IPS-NIHi7 (cell line): ENCODE measurements around the gene VGLL4.

ENCODE experiments used
- DNase-seq: peaks from one replicate; pipeline ENCODE4 v3.0.0; 2012; ENCODE audit warnings: mixed read lengths; ENCODE audit errors: extremely low spot score

Gene VGLL4

DNA sequence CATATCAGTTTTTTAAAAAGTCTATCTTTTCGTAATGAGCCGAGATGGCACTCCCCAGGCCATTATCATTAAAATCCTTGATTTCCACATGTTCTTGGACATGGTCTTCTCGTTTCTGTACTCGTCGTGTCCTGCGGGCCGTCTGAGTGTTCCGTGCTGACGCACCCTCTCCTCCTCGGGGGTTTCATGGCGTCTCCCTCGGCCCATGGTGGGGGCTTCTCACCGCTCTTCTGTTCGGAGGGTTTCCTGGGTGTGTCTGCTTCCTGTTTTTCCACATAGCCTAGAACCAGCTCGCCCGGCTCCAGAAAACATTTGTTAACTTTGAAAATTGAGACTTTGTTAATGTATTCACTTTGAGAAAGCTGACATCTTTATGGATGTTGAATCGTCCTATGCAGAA, 92.7 kb downstream of the VGLL4 start:
- DNase-seq: no peak

DNA sequence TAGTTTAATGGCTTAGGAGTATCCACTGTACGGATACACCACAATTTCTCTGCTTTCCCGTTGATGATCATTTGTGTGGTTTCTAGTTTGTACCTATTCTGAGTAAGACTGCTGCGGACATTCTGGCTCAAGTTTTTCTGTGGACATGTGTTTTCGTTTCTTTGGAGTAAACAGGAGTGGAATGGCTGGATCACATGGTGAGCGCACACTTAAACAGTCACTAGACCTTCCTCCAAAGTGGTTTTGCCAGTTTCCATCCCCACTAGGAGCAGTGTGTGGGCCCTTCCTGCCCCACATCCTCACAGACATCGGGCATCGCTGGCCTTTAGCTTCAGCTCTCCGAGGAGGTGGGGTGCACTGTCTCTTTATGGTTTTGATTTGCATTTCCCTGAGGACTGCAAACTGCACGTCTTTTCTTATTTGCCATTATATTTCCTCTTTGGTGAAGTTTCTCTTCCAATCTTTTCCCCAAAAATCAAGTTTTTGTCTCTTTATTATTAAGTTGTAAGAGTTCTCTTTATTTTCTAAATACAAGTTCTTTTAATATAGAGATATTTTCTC, 94.1 kb downstream of the VGLL4 start:
- no peak for DNase-seq

DNA sequence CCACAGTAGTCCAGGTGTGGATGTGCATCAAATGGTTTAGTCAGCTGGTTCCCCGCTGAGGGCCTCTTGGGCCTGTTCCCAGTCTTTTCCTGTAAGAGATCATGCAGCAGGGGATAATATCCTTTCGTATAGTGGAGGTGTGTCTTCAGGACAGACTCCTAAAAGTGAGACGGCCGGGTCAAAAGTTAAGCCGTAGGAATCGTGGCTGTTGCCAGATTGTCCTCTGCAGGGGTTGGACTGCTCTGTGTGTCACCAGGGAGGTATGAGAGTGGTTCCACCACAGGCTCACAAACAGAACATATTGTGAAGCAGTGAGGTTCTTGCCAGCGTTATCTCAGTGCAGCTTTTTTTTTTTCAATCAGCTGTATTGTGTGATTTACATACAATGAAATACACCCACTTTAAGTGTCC, 95.0 kb downstream of the VGLL4 start:
- no peak for DNase-seq

DNA sequence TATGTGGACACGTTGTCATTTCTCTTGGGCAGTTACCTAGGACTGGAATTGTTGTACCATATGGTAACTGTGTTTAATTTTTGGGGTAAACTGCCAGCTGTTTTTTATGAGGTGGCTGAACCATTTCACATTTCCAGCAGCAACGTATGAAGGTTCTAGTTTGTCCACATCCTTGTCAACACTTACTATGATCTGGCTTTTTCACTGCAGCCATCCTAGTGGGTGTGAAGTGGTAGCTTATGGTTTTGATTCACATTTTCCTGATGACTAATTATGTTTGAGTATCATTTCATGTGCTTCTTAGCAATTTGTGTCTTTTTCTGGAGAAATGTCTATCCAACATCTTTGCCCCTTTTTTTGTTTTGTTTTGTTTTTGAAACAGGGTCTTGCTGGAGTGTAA, 96.2 kb downstream of the VGLL4 start:
- DNase-seq: no peak

DNA sequence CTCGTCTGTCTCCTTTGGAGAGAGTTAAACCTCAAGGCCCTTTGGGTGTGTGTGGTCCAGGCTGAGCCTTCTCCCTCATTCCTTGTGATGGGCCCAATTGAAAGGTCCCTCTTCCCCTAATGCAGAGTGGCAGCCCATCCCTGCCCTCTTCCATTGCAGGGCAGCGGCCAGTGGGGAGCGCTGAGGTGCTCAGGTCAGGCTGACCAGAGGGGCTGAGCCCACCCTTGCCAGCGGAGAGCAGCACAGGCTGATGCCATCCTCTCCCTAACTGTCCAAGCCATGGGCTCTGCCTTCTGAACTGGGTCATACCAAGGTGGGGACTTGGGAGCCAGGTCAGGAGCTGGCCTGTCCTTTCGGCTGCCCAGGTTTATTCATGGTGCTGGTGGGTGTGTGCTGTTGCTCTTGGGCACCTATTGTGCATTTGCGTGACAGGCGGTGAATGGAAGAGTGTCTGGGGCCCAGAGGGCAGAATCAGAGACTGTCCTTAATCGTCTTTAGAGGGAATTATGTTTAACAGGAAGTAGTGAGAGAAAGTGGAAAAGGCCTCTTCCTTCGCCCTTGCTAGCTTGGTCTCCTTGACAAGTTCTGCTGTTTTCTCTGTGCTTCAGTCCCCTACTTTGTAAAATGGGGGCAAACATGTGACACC, 96.9 kb downstream of the VGLL4 start:
- no peak for DNase-seq

DNA sequence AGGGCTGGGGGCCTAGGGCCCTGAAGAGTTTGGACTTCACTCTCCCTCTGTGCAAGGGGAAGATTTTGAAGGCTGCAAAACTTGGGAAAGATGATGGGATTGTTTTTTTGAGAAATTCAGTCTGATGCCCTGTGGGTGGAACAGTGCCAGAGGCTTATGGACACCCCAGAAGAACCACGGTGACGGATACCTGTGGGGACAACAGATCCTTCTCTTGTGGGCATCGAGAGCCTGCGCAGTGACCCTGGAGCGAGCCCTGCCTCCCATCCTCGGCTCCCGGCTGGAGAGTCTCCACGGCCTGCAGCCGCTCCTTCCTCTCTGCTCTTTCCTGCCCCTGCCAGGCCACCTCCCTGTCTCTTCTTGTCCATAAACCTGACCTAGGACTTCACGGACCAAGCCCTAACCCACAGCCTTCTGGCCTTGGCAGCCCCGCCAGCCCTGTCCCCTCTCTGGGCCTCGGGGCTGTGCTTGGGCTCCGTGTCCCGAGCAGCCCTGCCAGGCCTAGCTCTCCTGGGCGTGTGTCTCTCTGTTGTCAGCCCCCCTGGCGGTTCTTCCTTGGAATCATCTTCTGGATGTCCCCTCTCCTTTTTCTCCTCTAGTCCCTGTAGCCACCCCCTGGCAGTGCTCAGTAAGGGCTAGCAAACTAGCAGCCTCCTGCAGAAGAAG, 98.4 kb downstream of the VGLL4 start:
- DNase-seq: peak; percentile 52

DNA sequence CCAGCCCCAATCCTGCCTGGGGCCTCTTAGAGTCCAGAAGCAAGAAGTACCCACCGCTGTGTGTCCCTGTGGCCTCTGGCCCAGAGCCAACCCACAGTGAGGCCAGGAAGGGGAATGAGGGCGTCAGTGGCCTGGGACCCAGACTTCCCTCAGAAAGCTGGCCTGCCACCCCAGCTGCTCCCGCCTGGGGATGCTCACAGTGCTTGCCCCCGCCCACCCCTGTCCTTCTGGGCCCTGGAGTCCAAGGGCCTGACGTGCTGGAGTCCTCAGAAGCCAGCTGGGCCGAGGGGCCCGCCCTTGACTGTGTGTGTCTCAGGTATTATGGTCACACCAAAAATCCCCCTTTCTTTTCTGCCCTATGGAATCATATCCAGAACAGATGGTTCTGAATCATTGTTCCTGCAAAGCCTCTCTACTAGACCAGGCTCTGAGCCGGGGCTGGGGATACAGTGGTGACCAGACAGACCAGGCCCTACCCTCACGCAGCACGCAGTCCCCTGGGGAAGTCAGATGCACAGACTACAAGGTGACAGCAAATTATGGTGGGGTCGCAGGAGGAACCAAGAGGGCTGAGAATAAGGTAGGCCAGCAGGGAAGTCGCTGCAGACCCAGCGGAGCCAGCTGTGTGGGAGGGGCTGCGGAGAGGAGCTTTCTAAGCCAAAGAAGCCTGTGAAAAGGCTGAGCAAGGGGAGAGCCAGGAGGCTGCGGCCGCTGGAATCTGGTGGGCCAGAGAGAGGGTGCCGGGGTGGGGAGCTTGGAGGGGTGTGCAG, 99.1 kb downstream of the VGLL4 start:
- DNase-seq: peak; percentile 64

DNA sequence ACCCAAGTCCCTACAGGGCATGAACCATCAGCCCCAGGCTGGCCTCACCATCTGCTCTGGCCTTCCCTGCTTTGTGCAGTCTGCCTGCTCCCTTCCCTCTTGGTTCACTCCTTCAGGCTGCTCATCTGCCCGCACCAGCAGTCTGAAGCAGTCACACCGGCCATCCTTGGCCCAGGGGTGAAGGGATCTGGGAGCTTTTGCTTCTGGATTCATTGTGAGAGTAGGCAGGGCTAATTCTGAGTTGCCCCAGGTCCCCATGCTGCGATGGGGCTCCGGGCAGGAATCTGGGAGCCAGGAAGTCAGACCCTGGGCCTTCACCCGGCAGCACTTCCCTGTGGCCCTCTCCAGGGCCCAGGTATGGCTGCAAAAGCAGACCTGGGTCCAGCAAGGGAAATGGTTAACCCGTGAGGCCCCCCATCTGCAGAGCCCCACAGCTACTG, 99.7 kb downstream of the VGLL4 start:
- DNase-seq: no peak

DNA sequence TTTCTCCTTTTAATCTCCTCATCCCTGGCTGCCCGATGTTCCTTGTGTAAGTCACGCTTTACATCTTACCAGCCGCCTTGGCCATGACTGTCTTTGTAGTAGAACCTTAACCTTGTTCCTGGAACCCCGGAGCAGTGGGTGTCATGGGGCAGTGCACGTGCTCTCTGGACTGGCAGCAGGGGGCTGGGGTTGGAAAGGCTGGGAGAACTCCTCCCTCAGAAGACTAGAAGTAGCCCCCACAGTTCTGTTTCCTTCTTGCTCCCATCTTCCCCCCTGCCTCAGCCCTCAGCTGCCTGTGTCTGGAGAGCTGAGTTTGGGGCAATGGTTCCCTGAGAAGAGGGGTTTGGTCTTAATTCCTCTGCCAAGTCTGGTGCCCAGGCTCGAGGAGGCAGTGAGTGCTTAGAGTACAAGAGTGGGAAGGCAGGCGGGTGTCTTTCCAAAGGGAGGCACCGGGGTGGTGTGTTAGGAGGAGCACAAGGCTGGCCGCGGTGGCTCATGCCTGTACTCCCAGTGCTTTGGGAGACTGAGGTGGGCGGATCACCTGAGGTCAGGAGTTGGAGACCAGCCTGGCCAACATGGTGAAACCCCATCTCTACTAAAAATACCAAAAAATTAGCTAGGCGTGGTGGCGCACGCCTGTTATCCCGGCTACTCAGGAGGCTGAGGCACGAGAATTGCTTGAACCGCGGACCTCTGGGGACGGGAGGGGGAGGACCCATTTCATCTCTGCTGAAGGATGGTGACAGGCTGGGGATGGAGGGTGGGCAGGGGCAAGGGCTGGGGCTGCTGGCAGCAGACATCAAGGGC, 100.4 kb downstream of the VGLL4 start:
- no peak for DNase-seq

DNA sequence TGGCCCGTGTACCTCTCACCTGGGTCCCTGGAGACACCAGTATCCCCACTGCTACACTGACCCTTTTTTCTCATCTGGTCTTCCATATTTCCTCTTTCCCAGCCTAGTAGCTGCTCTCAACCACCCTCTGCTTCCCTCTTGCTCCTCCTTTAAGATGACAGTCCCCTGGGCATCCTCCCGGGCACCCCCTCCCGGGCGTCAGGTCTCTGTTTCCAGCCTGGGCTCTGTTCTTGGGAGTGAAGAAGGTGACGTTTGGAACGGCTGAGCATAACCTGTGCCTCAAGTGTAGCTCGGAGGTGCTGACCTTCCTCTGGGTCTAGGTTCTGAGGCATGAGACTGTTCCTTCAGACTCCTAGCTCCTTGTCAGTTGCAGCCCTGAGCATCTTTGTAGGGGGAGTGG, 101.2 kb downstream of the VGLL4 start:
- no peak for DNase-seq

DNA sequence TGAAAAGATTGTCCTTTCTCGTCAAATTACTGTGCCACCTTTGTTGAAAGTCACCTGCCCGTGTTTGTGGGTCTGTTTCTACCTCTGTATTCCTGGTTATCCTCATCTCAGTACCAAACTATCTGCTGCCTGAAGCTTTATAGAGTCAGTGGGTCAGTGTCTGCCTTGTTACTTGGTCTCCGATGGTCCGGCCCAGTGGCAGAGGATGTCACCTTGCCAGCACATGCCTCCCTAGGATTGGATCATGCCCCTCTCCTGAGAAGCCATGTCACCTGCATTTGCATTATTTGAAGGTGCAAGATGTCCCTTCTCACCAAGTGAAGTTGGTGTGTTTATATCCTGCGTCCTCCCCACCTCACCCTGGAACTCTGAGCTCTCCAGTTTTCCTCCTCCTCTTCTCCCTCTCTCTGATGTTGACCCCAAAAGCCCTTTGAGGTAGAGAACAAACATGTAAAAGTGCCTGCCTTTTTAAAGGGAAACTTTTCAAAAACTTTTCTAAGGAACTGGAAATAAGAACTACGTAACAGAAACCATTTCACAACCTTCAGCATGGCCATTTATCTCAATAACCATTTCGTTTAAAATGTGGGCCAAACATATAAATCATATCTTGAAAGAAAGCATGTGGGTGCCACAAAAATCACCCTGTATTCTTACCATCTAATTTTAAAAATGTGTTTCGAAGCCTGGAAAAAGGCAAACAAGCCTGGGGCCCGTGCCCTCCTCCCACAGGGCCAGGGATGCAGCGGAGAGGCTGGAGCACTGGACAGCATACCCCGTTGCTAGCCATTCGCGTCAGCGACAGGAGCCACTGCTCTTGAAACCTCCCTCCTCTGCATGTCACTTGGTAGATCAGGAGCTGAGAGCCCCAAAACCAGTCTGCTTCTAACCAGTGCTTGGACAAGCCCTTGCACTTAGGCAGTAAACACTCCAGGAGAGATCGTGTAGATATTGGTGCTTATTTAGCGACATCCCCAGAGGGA, 102.1 kb downstream of the VGLL4 start:
- DNase-seq: no peak

DNA sequence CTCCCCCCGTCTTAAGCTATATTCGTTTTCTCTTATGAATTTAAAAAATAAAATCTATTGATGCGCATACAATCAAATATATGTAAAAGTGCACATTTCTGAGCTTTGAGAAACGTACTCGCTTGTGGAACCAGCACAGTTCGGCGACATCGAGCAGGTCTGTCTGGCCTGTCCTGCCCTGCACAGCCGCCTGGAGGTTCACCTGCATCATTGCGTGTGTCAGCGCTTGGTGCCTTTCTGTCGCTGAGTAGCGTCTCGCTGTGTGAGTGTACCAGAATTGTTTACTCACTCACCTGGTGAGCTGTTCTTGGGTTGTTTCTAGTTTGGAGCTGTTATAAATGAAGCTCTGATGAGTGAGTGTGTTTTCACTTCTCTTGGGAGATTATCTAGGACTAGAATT, 104.0 kb downstream of the VGLL4 start:
- no peak for DNase-seq

DNA sequence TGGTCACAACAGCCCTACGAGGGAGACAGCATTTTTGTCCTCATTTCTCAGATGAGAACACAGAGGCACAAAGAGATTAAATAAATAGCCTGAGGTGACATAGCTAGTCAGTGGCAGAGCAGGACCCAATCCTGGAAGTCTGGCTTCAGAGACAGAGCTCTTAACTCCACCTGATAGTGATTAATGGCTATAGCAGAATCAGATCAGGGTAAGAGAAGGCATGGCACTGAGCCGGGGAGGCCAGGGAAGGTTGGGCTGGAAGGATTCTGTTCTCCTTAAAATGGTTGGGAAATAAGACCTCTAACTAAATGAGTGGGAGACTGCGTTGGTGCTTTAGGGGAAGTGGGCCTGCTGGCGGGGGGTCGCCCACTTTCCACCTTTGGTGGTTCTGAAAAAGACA, 104.5 kb downstream of the VGLL4 start:
- no peak for DNase-seq

DNA sequence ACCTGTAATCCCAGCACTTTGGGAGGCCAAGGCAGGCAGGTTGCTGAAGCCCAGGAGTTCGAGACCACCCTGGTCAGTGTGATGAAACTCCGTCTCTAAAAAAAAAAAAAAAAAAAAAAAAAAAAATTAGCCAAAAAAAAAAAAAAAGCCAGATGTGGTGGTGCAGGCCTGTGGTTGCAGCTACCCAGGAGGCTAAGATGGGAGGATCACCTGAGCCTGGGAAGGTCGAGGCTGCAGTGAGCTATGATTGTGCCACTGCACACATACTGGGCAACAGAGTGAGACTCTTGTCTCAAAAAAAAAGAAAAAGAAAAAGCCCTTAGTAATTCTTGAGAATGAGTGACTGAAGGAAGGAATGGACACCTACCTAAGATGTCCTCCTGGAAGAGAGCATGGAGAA, 105.1 kb downstream of the VGLL4 start:
- DNase-seq: no peak

DNA sequence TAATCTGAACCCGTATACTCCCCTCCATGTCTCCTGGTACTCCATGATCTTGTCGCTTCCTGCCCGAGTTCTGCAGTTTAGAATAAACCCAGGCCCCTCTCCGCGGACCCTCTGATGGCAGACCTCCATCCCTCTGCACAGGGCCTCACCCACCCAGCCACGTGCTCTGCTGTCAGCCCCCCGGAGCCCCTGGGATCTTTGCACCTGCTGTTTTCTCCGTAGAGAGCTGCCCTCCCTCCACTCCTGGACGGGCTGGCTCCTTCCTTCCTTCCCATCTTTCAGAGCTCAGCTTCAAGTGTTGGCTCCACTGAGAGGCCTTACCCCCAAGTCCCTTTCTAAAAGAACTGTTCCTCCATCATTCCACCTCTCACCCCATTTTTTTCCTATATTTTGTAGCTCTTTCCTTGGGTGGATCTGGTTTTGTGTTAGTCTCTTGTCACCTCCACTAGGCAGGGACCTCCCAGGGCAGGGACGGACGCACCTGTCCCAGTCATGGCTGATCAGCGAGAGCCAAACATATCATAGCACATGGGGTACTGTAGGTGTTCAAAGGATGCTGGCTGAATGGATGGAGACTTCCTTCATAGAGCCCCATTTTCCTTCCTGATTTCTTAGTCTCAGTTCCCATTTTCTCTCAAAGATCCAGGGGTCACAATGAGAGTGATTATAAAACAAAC, 106.6 kb downstream of the VGLL4 start:
- DNase-seq: no peak

DNA sequence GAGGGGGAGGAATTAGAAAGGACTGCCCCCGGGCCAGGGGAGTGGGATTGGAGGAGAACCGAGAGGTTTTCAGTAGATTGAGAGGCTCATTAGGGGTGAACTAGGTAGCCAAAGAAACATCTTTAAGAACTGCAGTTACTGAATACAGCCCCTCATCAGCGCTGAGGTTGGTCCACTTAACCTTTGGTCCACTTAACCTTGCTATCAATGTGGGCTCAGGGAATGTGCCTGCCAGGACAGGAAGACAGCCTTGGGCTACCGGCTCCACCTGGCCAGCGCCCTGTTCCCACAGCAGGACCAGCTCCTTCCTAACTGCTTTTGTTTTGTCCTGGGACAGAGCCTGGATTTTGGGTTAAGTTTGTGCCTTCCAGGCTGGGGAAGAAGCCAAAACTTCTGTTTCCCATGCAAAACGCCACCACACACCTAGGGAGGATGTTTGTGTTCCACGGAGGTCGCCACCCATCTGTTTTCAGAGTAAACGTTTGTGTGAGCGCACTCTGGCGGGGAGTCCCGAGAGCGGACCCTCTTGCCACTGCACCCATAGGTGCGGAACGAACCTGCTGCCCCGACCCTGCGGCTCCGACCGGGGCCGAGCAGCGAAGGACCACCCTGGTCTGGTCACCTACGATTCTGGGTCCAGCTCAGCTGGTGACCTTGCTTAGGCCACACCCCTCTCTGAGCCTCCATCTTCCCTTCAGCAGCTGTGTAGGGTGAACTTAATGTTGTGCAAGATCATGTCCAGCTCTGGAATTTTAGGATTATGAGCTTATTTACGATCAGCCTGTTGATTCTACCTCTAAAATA, 107.4 kb downstream of the VGLL4 start:
- DNase-seq: no peak

DNA sequence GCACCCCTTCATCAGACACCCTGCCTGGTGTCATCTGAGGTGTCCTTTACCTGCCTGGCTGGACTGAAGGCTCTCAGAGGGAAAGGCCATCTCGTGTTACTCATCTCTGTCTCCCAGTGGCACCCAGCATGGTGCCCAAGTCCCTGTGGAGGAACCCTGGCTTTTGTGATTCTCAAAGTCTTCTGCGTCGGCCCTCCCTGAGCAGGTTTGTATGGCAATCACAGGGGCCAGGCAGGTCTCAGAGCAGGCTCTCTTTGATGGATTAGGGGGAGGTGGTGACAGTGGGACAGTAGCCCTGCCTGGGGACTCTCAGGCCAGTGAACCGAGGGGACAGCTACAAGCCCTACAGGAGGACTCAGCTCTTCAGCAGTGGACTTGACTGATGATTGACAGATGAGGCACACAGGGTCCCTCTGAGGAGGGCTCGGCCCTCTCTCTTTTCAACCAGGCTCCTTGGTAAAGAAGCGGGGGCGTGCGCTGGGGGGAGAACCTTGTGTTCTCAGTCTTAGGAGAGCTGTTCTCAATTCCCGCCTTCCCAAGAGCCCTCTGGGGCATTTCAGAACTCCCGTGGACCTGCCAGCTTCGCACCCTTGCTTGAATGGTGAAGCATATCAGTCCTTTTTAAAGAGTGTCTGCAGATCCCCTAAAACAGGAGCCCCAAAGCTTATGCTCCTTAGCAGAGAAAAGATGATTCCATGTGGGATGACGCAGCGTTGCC, 108.3 kb downstream of the VGLL4 start:
- no peak for DNase-seq

DNA sequence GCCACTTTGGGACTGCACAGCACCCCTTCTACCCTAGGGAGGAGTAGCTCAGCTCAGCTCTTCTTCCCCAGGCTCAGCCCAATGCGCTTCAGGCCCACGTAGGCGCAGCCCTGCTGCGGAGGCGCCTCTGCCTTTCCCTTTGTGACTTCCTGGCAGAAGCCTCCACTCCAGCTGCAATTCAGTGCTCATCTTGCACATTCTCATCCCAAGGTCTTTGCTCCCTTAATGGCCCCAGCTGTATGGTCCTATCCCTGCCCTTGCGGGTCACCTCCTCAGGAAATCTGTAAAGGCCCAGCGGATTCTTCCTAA, 109.0 kb downstream of the VGLL4 start:
- no peak for DNase-seq
